Endothelial cell of umbilical vein (primary cell): Measurements from ENCODE around the gene CBX5.

Source experiments
- EZH2 ChIP-seq: IDR thresholded peaks from 2 replicates; pipeline ENCODE4 v1.6.1; 2012; ENCODE audit warnings: borderline replicate concordance, low read depth, mild to moderate bottlenecking, moderate library complexity, low read length, inconsistent platforms; ENCODE audit not compliant: severe bottlenecking
- FOS ChIP-seq: IDR thresholded peaks from 2 replicates; pipeline ENCODE4 v1.6.1; 2011; ENCODE audit warnings: mild to moderate bottlenecking, low read length, moderate library complexity, borderline replicate concordance; ENCODE audit not compliant: insufficient read depth
- GATA2 ChIP-seq: IDR thresholded peaks from 2 replicates; pipeline ENCODE4 v1.7.0; 2011; ENCODE audit warnings: low read depth, mild to moderate bottlenecking, moderate library complexity, mixed read lengths, low read length; ENCODE audit not compliant: insufficient read length, insufficient read depth
- POLR2A ChIP-seq: IDR thresholded peaks from 2 replicates; pipeline ENCODE4 v1.6.1; 2012; ENCODE audit warnings: low read depth, mild to moderate bottlenecking, control low read depth, low read length
- POLR2AphosphoS5 ChIP-seq: IDR thresholded peaks from 2 replicates; pipeline ENCODE4 v1.6.1; 2012; ENCODE audit warnings: low read depth, mild to moderate bottlenecking, control low read depth, low read length, moderate library complexity; ENCODE audit not compliant: insufficient read depth
- TF ChIP-seq, protein P1 (sequence below), 2 donors: IDR thresholded peaks; 1 replicate in 1 of 2; 2 replicates in 1 of 2; pipeline ENCODE4 v1.5.1; 2011; ENCODE audit warnings: low read length in 2 of 2, mild to moderate bottlenecking in 2 of 2, moderate library complexity in 2 of 2, control low read depth in 1 of 2, inconsistent platforms in 1 of 2, low read depth in 1 of 2; ENCODE audit not compliant: insufficient read depth in 1 of 2; ENCODE audit errors: extremely low read depth in 1 of 2
- TF ChIP-seq, protein P2 (sequence below): IDR thresholded peaks from 2 replicates; pipeline ENCODE4 v1.6.1; 2011; ENCODE audit not compliant: insufficient read depth, insufficient read length

GRCh38 chr12:54300225-54300731 is 20.4 kb upstream of the CBX5 start:
- TF ChIP-seq, protein P1, sequence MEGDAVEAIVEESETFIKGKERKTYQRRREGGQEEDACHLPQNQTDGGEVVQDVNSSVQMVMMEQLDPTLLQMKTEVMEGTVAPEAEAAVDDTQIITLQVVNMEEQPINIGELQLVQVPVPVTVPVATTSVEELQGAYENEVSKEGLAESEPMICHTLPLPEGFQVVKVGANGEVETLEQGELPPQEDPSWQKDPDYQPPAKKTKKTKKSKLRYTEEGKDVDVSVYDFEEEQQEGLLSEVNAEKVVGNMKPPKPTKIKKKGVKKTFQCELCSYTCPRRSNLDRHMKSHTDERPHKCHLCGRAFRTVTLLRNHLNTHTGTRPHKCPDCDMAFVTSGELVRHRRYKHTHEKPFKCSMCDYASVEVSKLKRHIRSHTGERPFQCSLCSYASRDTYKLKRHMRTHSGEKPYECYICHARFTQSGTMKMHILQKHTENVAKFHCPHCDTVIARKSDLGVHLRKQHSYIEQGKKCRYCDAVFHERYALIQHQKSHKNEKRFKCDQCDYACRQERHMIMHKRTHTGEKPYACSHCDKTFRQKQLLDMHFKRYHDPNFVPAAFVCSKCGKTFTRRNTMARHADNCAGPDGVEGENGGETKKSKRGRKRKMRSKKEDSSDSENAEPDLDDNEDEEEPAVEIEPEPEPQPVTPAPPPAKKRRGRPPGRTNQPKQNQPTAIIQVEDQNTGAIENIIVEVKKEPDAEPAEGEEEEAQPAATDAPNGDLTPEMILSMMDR (IDR thresholded peaks at IDR 0.05; ENCODE audit: extremely low read depth in 1 of 2, insufficient read depth in 1 of 2, low read depth in 1 of 2, low read length in 2 of 2) = no peak
- no peak for TF ChIP-seq POLR2A
- no peak for TF ChIP-seq POLR2AphosphoS5
- TF ChIP-seq EZH2 = no peak
- no peak for TF ChIP-seq FOS
- TF ChIP-seq GATA2 = no peak
- TF ChIP-seq, protein P2, sequence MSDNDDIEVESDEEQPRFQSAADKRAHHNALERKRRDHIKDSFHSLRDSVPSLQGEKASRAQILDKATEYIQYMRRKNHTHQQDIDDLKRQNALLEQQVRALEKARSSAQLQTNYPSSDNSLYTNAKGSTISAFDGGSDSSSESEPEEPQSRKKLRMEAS = no peak
